Loucy (cell line): Measurements from ENCODE around the gene TNNT2.

Experiments used
- CTCF ChIP-seq: fragments of 200-600 bp; sonication (generic); conservative IDR thresholded peaks from 2 replicates; pipeline ENCODE4 v1.5.1; 2014; ENCODE audit warnings: mild to moderate bottlenecking, antibody characterized with exemption, low read length
- EZH2phosphoT487 ChIP-seq: fragments of 200-600 bp; IDR thresholded peaks from 2 replicates; pipeline ENCODE4 v1.6.1; 2018; ENCODE audit warnings: antibody characterized with exemption, mild to moderate bottlenecking, moderate library complexity, borderline replicate concordance

DNA sequence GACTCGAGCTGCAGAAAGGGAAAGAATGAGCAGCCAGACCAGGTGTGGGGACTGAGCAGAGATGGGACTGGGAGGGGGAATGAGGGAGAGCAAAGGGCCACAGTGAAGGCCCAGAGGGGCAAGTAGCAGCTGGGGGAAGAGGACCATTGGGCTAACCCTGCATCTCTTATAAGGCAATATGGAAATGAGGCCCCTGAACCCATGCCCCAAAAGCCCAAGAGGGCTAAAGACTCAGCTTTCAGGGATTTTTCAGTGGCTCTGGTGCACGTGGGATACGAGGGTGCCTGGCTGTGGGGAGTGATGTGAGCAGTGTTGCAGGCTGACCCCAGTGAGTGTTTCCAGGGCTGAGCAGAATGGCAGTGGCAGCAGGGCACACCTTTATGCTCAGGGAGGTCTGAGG, 44.5 kb upstream of the TNNT2 start:
- TF ChIP-seq CTCF = no peak
- no peak for TF ChIP-seq EZH2phosphoT487
